OCI-LY3 (cell line): ENCODE measurements around the gene ASGR2.

Experiments used
- EZH2phosphoT487 ChIP-seq: fragments of 200-600 bp; shearing (Covaris generic); IDR thresholded peaks from 2 replicates; pipeline ENCODE4 v1.6.1; 2018; ENCODE audit warnings: antibody characterized with exemption, mixed run types, low read depth
- TF ChIP-seq, protein P1 (sequence below): fragments of 200-600, 300-600 bp; sonication (generic); IDR thresholded peaks from 2 replicates; pipeline ENCODE4 v1.5.1; 2014; ENCODE audit warnings: antibody characterized with exemption, low read length, low read depth

DNA sequence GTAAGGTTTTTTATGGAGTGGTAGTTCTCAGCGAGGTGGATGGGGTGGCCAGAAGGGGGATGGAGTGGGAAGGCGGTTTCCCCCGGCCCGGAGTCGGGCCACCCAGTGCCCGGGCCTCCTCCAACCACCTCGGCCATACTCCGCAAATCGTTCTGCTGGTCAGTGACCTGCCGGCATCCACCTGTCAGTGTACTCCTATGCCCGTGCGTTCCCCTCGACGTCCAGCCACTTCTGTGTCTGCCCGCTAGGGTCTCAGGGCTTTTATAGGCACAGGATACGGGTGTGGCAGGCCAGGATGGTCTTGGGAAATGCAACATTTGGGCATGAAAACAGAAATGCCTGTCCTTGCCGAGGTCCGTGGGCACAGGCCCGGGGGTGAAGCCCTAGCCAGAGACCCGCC is 19.3 kb upstream of the ASGR2 start:
- TF ChIP-seq, protein P1, sequence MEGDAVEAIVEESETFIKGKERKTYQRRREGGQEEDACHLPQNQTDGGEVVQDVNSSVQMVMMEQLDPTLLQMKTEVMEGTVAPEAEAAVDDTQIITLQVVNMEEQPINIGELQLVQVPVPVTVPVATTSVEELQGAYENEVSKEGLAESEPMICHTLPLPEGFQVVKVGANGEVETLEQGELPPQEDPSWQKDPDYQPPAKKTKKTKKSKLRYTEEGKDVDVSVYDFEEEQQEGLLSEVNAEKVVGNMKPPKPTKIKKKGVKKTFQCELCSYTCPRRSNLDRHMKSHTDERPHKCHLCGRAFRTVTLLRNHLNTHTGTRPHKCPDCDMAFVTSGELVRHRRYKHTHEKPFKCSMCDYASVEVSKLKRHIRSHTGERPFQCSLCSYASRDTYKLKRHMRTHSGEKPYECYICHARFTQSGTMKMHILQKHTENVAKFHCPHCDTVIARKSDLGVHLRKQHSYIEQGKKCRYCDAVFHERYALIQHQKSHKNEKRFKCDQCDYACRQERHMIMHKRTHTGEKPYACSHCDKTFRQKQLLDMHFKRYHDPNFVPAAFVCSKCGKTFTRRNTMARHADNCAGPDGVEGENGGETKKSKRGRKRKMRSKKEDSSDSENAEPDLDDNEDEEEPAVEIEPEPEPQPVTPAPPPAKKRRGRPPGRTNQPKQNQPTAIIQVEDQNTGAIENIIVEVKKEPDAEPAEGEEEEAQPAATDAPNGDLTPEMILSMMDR: no peak
- no peak for TF ChIP-seq EZH2phosphoT487
